ENCODE data around the gene CCL4.

GRCh38 chr17:36127911-36128310, 24.3 kb downstream of the CCL4 start:
- TF ChIP-seq EP300 (IDR thresholded peaks at IDR 0.05) = no peak
- TF ChIP-seq CTCF (IDR thresholded peaks at IDR 0.05) = no peak
- TF ChIP-seq POLR2A (IDR thresholded peaks at IDR 0.05) = no peak

Data from tibial nerve (tissue), 4 donors.